Dedifferentiated amniotic fluid mesenchymal stem cell (primary cell): Measurements from ENCODE around the gene HOXD9.

Experiments used
- DNase-seq: peaks from one replicate; pipeline ENCODE4 v3.0.0-alpha.2; 2016; ENCODE audit errors: extremely low spot score

Gene HOXD9

DNA sequence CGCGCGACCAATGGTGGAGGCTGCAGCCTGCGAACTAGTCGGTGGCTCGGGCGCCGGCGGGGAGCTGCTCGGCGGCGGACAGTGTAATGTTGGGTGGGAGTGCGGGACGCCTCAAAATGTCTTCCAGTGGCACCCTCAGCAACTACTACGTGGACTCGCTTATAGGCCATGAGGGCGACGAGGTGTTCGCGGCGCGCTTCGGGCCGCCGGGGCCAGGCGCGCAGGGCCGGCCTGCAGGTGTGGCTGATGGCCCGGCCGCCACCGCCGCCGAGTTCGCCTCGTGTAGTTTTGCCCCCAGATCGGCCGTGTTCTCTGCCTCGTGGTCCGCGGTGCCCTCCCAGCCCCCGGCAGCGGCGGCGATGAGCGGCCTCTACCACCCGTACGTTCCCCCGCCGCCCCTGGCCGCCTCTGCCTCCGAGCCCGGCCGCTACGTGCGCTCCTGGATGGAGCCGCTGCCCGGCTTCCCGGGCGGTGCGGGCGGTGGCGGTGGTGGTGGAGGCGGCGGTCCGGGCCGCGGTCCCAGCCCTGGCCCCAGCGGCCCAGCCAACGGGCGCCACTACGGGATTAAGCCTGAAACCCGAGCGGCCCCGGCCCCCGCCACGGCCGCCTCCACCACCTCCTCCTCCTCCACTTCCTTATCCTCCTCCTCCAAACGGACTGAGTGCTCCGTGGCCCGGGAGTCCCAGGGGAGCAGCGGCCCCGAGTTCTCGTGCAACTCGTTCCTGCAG is at the start of gene HOXD9:
TSS of gene HOXD9 (plus strand) at position 37 of the 728 bp plus-strand sequence. CDS start at position 87, 50 bp downstream.
- no peak for DNase-seq

- no peak for DNase-seq
Observed at GRCh38 chr2:176072951-176073904, 49.3 kb upstream of the HOXD9 start.

DNA sequence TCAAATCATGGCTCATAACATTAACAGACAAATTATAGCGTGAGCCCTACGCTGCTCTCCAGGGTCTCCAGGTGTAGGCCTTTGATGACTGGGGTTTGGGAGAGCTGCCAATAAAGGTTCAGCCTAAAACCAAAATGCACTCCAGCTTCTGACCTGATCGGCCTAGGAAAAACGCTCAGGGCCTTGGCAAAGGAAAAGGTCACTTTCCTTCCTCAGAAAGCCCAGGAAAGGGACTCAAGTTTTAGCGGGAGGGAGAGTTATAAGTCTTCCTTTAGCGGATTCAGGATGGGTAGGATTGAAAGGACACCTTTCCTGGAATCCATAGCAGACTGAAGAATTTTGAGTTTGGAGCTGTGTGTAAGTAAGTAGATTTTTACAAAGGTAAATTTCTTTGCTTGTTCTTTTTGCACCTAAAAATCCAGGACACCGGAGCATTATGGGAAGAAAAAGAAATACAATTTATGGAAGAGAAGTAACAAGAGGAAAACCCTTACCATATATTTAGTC is 47.5 kb upstream of the HOXD9 start:
- no peak for DNase-seq

- DNase-seq = no peak
Observed at GRCh38 chr2:176075481-176075880, 47.0 kb upstream of the HOXD9 start.

DNA sequence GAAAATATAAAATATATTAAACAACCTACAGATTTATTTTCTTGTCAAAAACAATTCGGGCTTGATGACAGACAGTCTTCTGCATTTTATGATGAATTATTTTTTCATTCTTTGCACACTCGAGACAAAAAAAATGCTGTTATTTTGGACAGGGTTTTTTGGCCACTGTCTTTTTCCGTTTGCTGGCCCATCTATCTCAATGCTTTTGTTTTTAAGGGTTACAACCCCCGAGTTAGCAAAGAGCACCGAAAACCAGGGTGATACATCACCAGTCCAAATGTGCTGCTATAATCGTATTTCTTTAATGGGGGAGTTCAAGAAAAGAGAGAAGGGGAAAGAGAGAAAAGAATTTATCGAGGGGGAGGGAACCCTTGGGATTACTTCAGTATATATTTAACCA is 46.5 kb upstream of the HOXD9 start:
- no peak for DNase-seq

DNA sequence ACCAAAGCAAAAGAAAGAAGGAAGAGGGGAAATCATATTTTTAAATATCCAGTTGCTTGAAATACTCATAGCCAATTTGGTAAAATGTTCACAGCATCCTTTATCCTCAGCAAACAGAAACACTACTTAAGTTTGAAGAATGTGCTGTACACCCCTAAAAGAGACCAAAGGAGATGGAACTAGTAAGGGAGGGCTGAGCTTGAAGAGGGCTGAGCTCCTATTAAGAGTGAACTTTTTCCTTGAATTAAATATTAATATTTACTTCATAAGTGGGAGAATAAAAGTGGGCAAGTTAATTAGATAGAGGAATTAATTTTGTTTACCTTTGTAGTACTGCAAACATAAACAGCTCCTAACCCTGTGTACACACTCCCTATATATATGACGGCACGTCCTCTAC is 45.7 kb upstream of the HOXD9 start:
- no peak for DNase-seq

GRCh38 chr2:176078541-176079284 is 43.8 kb upstream of the HOXD9 start:
- DNase-seq = no peak

GRCh38 chr2:176079285-176079830 is 43.2 kb upstream of the HOXD9 start:
- DNase-seq = no peak

DNA sequence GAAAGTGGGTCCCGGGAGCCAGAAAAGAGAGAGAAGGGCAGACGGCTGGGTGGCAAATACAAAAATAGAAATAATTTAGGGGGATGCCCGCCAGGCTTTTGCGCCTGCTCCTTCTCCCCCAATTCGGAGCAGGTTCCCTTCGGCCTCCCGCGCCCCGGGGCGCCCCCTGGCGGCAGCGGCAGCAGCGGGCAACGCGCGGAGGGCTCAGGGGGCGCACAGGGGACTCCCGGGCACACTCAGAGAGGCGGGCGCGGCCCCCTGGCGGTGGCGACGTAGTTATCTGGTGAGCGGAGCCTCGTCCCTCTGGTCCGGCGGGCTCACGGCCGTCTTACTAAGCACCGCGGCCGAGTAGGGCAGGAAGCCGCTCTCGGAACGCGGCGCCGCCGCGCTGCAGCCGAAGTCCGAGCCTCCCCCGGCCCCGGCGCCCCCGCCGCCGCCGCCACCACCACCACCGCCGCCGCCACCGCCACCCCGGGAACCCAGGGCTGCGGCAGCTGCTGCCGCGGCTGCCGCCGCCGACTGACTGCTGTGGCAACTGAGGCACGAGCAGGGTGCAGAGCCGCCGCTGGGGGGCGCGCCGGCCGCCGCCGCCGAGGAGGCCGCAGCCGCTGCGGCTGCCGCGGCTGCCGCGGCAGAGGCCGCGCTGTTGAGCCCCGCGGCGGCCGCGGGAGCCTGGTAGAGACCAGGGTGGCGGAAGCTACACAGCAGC is 42.5 kb upstream of the HOXD9 start:
- no peak for DNase-seq

DNA sequence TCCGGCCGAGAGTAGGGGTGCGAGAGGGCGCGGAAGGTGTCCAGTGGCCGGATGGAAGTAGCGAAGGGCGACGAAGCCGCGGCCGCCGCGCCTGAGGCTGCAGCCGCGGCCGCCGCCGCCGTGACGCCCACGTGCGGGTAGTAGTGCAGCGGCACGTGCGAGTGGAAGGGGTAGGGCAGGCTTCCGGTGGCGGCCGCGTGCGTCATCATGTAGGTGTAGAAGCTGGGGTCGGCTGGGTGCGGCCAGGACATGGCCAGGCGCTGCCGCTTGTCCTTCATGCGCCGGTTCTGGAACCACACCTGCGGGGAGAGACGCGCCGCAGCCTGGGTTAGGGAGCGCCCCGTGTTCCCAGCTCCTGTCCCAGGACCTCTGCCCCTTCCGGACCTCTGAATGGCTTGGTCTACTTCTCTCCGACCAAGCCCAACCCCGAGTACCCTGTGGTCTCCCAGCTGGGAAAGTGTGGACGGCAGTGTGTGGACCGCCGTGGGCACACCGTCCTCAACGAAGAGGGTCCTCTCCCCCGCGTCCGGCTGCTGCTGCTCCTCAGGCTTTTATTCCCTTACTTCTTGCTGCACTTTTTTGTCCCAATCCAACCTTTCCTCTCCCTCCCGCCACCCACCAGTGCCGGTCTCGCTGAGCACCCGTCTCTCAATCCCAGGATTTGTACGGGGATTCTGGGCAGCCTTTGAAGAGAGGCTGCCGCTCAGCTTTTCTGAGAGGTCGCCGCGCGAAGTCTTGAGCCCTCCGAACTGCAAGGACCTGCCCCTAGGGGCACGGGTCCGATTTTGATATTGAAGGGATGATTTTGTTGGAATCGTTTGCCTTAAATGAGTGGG is 41.8 kb upstream of the HOXD9 start:
- DNase-seq = no peak

GRCh38 chr2:176081376-176081836 is 41.1 kb upstream of the HOXD9 start:
- no peak for DNase-seq

DNA sequence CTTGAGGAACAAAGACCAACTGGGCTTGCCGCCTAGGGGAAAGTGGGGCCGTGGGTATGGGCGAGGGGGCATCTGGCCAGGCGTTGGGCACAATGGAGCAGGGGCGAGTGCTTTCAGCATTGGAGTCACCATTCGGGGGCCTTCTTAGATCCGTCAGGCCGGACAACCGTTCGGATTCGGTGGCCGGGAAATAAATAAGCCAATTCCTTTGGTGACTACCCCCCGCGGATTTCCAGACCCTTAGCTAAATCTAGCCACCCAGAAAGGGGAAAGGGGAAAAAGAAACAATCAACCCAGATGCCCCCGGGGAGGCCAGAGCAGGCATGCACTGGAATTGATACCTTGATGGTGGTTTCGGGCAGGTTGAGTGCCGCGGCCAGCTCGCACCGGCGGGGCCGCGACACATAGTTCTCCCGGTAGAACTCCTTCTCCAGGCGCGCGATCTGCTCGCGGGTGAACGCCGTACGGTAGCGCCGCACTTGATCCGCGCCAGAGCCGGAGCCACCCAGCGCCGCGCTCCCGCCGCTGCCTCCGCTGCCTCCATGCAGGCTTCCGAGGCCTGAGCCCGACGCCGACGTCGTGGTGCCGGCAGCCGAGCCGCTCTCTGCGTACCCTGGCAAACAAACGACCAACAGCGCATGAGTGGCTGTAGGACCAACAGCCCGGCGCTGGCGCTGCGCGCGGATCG is 40.5 kb upstream of the HOXD9 start:
- DNase-seq = no peak

DNA sequence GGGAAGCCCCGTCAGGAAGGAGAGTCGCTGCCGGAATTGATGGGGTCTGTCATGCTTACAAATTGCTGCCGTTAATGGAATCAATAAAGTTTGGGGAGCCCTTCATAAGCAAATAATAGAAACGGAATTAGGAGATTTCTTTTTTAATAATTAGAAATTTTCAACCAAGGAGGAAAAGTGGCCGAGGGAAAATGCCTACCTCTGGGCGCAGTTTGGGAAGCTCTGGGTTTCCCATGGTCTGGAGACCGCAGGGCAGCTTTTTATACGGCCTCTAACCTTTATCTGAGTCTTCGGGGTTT is 40.0 kb upstream of the HOXD9 start:
- no peak for DNase-seq

DNA sequence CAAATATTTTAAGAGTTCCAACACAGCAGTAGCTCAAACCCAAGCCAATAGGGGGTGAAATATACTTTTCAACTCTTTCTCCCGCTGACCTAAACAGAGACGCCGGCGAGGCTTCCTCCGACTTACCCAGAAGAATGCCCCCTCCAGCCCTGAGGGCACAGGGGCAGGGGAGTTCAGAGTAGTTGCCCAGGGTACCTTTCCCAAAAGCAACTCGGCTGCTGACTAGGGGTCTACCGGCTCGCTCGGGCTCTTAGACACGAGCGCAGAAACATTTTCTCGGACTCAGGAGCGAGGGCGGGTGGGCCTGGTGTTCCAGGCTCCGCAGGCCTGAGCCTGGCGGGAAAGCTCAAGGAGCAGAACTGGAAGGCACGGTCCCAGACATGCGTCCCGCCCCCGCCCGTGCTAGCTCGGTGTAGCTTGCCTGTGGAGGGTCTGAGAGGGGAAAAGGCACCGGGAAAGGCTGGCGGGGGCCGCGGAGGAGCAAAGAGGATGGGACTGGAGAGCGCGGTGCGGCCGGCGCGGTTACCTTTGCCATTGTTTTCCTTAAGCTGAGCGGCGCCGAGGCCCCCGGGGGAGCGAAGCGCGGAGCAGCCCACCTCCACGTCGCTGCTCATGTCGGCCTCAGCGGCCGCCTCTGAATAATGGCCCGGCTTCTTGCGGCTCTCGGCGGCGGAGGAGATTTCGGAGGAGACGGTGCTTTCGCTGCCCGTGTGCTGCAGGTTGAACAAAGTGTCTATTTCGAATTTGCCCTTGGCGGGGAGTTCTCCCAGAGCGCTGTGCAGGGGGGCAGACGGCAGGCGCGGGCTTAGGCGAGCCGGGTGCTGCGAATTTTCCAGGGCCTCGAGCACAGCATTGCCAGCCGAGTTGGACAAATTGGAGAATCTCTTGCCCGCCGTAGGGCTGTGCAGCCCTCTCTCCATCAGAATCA is 39.4 kb upstream of the HOXD9 start:
- no peak for DNase-seq

DNA sequence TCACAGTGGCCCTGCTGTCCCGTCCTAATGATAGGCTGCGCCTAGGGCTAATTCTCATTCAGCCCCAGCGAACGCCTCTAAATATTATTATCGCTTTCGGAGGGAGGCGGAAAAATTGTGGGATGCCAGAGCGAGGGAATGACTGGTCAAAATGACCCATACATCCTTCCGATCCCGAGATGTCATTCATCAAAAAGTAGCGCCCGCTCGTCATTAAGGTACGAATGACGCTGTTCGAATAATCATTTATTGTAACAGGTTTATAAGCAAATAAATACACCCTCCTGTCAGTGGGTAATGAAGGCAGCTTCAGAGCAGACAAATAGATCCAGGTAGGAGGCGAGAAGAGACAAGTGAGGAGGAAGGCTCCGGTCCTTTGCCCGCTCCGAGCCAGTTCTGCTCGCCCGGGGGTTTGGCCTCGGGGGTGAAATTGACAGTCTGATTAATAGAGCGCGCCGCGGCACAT is 38.7 kb upstream of the HOXD9 start, which contains the start of gene EVX2:
TSS of gene EVX2 (minus strand) at position 167 of the 466 bp plus-strand sequence. CDS start 186 bp downstream, outside the sequence.
- DNase-seq = no peak

GRCh38 chr2:176084611-176085119 is 37.9 kb upstream of the HOXD9 start:
- DNase-seq = no peak

- no peak for DNase-seq
Observed at GRCh38 chr2:176085120-176085788, 37.3 kb upstream of the HOXD9 start.
